Measurements from ENCODE around the gene CSTF3.
"Not testable (repeated sequence)": the region's sequence is repeated elsewhere in the genome, so short reads cannot be mapped to it uniquely, and the experiment has no call there.

Gene CSTF3

GRCh38 chr11:33177676-33178336 lies 16.5 kb upstream of the CSTF3 start:
- no peak for TF ChIP-seq CTCF (IDR thresholded peaks at IDR 0.05; ENCODE audit: borderline replicate concordance, insufficient read depth, low read depth, low read length)
- no peak overlapping the region for H3K4me3 ChIP-seq (ENCODE audit: low read depth, low read length)

- not testable (repeated sequence) for H3K4me3 ChIP-seq (ENCODE audit: low read depth, low read length)
Measured at GRCh38 chr11:33176760-33177159, 15.5 kb upstream of the CSTF3 start.

- TF ChIP-seq CTCF (IDR thresholded peaks at IDR 0.05; ENCODE audit: borderline replicate concordance, insufficient read depth, low read depth, low read length) = no peak
Measured at GRCh38 chr11:33172996-33173395, 11.7 kb upstream of the CSTF3 start.

GRCh38 chr11:33172345-33172744 lies 11.1 kb upstream of the CSTF3 start:
- no peak overlapping the region for H3K4me3 ChIP-seq (ENCODE audit: low read depth, low read length)
- TF ChIP-seq CTCF (IDR thresholded peaks at IDR 0.05; ENCODE audit: borderline replicate concordance, insufficient read depth, low read depth, low read length) = no peak

More at GRCh38 chr11:33172996-33173395, 11.7 kb upstream of the CSTF3 start:
- H3K4me3 ChIP-seq (ENCODE audit: low read depth, low read length) = no peak overlapping the region

GRCh38 chr11:33171251-33171650 lies 10.0 kb upstream of the CSTF3 start:
- no peak overlapping the region for H3K4me3 ChIP-seq (ENCODE audit: low read depth, low read length)
- TF ChIP-seq CTCF (IDR thresholded peaks at IDR 0.05; ENCODE audit: borderline replicate concordance, insufficient read depth, low read depth, low read length) = no peak

GRCh38 chr11:33168709-33169200 lies 7.5 kb upstream of the CSTF3 start:
- TF ChIP-seq CTCF (IDR thresholded peaks at IDR 0.05; ENCODE audit: borderline replicate concordance, insufficient read depth, low read depth, low read length) = no peak
- H3K4me3 ChIP-seq (ENCODE audit: low read depth, low read length) = no peak overlapping the region

- no peak for TF ChIP-seq CTCF (IDR thresholded peaks at IDR 0.05; ENCODE audit: borderline replicate concordance, insufficient read depth, low read depth, low read length)
- no peak overlapping the region for H3K4me3 ChIP-seq (ENCODE audit: low read depth, low read length)
Measured at GRCh38 chr11:33162831-33163230, 1.6 kb upstream of the CSTF3 start.

Data from GM12875 (cell line).